HG02938 (cell line): ENCODE measurements around the gene MYH9.

Experiments
- ATAC-seq: cut with Tn5 transposase; IDR thresholded peaks from one replicate; pipeline ENCODE4 v1.9.1; 2021; ENCODE audit warnings: mild to moderate bottlenecking, moderate library complexity; ENCODE audit not compliant: unreplicated experiment

The MYH9 gene

GRCh38 chr22:36319595-36320497 is 67.9 kb downstream of the MYH9 start:
- no peak for ATAC-seq

DNA sequence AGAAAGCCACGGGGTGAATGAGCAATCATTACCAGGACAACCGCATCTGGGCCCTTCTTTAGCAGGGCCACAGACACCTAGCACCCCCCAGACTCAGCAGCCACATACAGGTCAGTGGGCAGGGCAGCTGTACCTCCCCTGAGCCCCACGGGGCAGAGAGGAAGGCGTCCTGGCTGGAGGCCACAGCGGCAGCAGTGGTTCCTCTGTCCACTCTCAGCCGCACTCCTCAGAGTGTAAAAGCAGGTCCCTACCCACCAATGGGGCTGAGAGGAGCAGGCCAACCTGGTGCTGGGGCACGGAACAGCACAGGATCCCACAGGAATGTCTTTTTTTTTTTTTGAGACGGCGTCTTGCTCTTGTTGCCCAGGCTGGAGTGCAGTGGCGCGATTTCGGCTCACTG is 69.3 kb downstream of the MYH9 start:
- no peak for ATAC-seq

GRCh38 chr22:36317658-36318271 is 70.0 kb downstream of the MYH9 start:
- ATAC-seq: no peak

GRCh38 chr22:36316419-36316818 is 71.3 kb downstream of the MYH9 start:
- ATAC-seq: no peak

- ATAC-seq: no peak
These were observed 72.4 kb downstream of the MYH9 start for GRCh38 chr22:36315325-36315724.

GRCh38 chr22:36311386-36312085 is 76.2 kb downstream of the MYH9 start:
- no peak for ATAC-seq

DNA sequence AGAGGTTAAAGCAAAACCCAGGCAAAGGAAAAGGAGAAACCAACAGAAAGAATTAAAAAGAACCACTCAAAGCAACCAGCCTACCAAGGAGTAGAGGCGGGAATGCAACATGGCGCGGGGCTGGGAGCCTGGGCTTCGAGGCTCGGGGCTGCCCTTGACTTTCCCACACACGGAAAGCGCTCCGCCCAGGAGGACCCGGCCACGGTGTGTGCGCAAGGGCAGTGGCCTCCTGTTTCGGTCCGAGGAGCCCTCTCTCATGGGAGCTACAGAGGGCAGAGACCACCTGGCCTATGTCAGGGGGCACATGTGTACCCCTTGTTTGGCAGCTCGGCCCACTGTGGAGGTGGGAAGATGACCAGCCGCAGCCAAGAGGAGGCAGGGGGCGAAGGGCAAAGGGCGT is 78.9 kb downstream of the MYH9 start:
- ATAC-seq: no peak

GRCh38 chr22:36306227-36306626 is 81.5 kb downstream of the MYH9 start:
- ATAC-seq: no peak

DNA sequence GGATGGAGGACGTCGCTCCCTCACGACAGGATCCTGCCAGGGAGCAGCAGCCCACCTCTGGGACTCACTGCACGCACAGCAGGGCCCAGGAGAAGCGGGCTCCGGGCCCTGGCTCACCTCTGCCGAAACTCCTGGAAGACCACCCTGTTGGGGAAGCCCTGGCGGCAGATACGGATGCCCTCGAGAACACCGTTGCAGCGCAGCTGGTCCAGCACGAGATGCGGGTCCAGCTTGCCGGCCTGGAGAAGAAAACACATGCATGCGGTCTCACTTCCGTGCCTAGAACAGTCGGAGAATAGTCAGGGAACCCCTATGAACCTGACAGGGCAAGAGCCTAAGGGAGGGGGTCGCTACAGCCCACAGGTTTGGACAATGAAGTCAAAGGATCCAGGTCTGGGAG is 82.0 kb downstream of the MYH9 start:
- no peak for ATAC-seq

- ATAC-seq: no peak
These were observed 83.3 kb downstream of the MYH9 start for GRCh38 chr22:36304429-36304828.

DNA sequence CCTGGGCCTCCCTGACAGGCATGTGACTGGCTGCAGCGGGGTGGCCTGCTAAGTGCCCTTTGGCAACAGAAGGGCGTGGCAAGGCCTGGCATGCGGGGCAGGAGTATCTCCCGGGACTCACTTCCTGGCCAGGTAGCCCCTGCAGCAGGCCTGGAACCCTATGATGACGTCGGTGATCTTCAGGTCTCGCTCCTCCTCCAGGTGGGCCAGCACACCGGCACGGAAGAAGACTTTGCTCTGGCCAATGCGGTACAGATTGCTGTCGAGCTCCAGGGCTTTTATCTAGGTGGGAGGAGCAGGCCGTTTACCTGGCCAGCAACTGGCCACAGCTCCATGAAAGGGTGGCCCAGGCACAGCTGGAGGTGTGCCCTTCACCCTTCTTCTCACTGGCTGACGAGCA is 83.9 kb downstream of the MYH9 start:
- ATAC-seq: no peak

DNA sequence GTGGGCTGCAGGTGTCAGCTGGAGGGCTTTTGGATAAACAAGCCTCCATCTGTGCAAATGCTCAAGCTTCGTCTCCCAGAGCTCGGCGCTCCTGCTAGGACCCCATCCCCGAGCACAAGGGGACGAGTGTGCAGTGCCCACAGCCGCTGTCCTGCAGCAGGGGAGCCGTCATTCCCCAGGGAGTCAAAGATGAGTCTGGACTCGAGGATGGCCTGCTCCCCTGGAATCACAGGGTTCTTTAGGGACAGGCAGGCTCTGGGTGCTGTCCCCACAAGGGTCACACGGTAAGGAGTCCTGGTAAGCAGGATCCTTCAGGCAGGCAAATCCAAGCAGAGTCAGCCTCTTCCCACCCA is 84.7 kb downstream of the MYH9 start:
- ATAC-seq: no peak

DNA sequence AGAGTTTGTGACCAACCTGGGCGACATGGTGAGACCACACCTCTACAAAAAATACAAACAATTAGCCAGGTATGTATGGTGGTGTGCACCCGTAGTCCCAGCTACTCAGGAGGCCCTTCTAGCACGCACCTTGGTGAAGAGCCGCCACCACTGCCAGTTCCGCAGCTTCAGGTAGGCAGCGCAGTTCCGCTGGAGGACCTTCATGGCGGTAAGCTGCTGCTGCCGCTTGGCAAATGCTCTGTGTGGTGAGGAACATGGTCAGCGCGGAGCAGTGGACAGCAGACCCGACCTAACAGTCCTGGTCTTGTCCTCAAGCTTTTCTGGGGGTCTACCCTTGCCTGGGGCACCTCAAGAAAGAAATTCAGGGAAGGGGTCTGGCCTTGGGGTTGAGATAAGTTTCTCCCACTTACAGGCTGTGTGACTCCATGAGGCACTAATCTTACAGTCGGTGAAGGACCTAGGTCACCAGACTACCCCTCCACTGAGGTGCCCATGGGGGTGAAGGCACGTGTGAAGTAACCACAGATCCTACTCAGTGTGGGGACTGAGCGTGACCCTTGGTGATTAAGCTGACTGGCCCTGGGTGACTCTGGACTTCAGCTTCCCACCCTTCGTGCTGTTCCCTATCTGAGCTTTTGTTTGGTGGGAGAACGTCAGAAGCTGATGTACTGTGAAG is 85.2 kb downstream of the MYH9 start:
- ATAC-seq: no peak

- no peak for ATAC-seq
These were observed 85.9 kb downstream of the MYH9 start for GRCh38 chr22:36301851-36302250.

GRCh38 chr22:36301384-36301828 is 86.4 kb downstream of the MYH9 start:
- ATAC-seq: no peak

DNA sequence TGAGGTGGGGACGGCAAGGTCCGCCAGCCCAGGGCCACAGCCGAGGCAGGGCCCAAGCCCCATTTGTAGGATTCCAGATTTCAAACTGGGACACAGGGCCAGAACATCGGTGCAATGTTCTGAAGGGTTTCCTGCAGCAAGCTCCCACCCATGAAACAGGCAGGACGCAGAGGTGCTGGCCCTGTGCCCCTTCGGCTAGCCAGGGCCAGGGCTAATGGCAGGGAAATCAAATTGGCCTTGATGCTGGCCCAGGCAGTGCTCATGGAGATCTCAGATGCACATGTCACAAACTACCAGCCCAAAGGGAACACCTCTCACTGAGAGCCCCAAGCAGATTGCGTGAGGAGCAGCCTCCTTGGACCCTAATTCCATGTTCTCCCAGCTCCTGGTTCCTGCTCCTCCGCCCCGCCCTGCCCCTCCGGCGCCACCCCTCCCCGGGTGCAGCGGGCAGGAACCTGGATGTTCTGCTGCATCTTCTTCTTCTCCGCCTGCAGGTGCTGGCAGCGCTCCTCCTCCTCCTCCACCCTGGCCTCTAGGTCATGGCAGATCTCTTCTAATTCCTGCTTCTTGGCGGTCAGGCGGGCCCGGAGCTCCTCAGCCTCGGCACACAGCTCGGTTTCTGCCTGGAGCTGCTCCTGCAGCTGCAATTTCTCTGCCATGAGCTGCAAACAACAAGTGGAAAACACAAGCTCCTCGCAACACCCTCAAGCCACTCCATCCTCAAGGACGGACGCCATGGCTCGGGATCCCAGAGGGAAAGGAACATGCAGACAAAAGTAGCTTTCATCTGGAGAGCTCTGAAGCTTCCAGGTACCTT is 87.2 kb downstream of the MYH9 start:
- no peak for ATAC-seq

- ATAC-seq: no peak
These were observed 87.9 kb downstream of the MYH9 start for GRCh38 chr22:36299911-36300310.

GRCh38 chr22:36299295-36299694 is 88.5 kb downstream of the MYH9 start:
- no peak for ATAC-seq

DNA sequence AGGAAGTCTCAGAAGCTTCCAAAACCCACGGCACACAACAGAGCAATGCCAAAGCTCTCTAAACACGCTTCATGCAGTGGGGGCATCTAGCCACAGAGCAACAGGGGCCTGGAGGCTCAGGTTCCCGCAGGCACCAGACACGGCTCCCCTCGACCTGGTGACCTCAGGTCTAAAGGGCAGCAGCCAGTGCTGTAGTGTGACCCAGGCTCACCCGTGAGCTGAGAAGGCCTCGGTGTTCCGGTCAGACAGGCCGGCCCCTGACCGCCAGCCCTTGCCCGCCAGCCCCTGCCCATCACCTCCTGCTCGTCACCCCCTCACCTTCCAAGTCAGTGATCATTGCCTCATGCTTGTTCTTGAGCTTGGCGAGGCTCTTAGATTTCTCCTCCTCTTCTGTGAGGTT is 89.2 kb downstream of the MYH9 start:
- no peak for ATAC-seq

DNA sequence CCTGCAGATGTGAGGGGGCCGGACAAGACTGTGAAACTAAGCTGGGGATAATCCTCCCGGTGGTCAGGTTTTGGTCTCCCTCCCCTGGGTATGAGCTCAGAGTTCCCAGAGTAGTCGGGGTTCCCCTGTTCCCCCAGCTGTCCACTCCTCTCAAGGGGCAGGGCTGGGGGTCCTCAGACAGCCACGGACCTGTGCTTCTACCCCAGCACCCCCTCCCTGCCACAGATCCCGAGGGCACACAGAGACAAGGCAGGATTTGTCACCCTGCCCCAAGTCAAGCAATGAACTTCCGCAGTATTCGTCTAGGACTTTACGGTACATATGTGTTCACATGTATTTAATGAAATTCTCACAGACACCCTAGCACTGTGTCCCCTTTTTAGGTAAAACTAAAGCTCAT is 89.6 kb downstream of the MYH9 start:
- ATAC-seq: no peak
